Mucosa of stomach (tissue), 1 donor: Measurements from ENCODE around the gene SOCS7.

ENCODE experiments used
- H3K27me3 ChIP-seq: one replicate; pipeline ENCODE4 v1.7.0; 2013; ENCODE audit warnings: mild to moderate bottlenecking, low read length; ENCODE audit not compliant: control insufficient read depth, insufficient read depth
- H3K36me3 ChIP-seq: one replicate; pipeline ENCODE4 v1.7.0; 2013; ENCODE audit warnings: low read length; ENCODE audit not compliant: control insufficient read depth, insufficient read depth
- H3K4me1 ChIP-seq: one replicate; pipeline ENCODE4 v1.7.0; 2013; ENCODE audit warnings: mild to moderate bottlenecking, low read length; ENCODE audit not compliant: control insufficient read depth, insufficient read depth
- H3K4me3 ChIP-seq: one replicate; pipeline ENCODE4 v1.7.0; 2013; ENCODE audit warnings: low read length
- H3K9ac ChIP-seq: one replicate; pipeline ENCODE4 v1.7.0; 2013; ENCODE audit warnings: mild to moderate bottlenecking, low read length, moderate library complexity
- H3K9me3 ChIP-seq: one replicate; pipeline ENCODE4 v1.7.0; 2013; ENCODE audit warnings: mild to moderate bottlenecking, low read length, moderate library complexity; ENCODE audit not compliant: control insufficient read depth
- donor health status: Pancreatic carcinoma.

The SOCS7 gene

DNA sequence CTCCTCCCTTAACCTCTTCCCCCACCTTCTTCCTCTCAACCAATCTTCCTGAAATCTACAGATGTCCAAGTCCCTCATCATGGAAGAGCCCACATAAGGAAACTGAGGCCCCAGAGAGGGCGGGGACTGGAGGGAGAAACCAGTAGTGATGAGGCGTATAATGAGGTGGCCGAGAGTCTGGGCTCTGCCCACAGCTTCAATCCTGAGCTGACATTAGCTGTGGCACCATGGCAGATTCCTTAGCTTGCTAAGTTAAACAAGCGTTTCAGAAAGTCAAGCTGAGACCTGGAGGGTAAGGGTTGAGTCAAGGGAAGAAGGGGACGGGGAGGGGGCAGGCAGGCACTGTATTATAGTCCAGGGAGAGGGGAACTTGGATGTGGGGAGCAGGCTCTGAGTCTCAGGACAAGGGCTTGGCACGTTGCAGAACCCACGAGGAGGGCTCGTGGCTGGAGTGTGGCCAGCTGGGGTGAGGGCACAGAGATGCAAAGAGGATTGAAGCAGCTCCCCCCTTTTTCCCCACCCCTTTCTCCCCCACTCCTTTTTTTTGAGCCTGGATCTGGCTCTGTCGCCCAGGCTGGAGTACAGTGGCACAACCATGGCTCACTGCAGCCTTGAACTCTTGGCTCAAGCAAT is 89.9 kb downstream of the SOCS7 start:
- Histone ChIP-seq H3K27me3 (peaks cover 14% of the 10 kb centered on the region), H3K9ac (no peak overlapping the region), H3K9me3 (no peaks in the 10 kb centered on the region), H3K4me1 (no peaks in the 10 kb centered on the region), H3K4me3 (no peak overlapping the region), H3K36me3 (no peaks in the 10 kb centered on the region)

DNA sequence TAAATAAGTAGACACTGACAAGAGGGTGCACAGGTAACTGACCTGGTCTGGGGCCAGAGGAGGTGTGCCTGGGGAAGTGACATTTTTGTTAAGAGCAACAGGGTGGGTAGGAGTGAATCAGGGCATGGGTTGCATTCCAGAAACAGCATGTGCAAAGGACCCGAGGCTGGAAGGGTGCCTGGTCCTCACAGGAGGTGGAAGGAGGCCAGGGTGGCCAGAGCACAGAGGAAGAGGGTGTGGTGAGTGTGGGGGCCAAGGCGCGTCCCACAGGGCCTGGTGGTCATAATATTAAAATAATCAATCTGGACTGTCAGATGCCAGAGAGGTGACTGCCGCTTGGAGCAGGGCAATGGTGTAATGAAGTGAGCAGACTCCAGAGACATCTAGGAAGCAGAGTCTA is 90.9 kb downstream of the SOCS7 start:
- H3K9ac ChIP-seq, result no peak overlapping the region
- no peak overlapping the region for H3K4me3 ChIP-seq
- no peaks in the 10 kb centered on the region for H3K9me3 ChIP-seq
- peaks cover 14% of the 10 kb centered on the region for H3K27me3 ChIP-seq
- no peaks in the 10 kb centered on the region for H3K36me3 ChIP-seq
- no peaks in the 10 kb centered on the region for H3K4me1 ChIP-seq

DNA sequence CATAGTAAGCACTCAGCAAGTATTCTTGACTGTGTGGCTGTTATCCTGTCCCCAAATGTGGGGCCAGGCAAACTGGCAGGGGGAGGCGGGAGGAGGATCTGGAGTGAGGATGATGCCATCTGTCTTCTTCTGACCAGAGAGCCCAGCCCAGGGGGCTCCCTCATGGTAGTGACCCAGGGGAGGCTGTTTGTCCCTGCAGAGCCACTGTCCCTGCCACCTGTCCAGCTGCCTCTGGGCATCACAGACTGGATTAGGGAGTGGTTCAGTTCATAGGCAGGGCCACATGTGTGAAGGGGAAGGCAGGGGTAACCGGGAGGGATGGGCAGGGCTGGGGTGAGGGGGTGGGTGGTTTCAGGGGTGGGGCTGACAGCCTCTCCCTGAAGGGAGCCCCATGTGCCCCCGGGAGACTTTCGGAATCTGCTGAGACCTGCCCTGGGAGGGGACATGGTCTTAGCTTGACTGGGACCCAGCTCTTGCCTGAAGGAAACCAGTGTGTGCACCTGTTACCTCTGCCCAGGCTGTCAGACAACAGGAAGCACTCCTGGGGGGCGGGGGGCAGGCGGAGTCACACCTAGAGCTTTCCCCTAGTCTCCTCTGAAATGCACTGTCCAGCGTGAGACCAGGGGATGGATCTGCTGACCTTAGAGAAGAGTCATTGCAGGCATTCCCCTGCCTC is 91.8 kb downstream of the SOCS7 start:
- Histone ChIP-seq H3K4me3 (no peak overlapping the region), H3K27me3 (peaks cover 14% of the 10 kb centered on the region), H3K9me3 (no peaks in the 10 kb centered on the region), H3K36me3 (no peaks in the 10 kb centered on the region), H3K4me1 (no peaks in the 10 kb centered on the region), H3K9ac (no peak overlapping the region)

DNA sequence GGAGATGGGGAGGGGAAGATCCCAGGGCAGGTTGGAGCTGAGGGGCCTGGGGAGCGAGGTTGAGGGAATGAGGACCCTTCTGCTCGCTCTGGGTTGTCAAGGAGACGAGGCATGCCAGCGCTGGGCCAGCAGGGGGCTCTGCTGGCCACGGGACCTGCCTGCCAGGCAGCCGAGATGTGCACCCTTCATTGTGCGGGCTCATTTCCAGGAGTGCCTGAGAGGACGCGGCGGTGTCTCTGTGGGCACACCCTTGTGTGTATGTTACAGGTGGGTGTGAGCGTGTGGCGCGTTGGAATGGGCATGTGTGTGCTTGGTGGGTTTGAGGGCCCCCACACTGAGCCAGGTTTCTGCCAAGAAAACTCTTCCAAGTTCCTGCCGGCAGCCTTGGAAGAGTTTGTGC is 92.5 kb downstream of the SOCS7 start:
- H3K4me3 ChIP-seq, result no peak overlapping the region
- no peak overlapping the region for H3K9ac ChIP-seq
- H3K27me3 ChIP-seq, result peaks cover 14% of the 10 kb centered on the region
- no peaks in the 10 kb centered on the region for H3K36me3 ChIP-seq
- no peaks in the 10 kb centered on the region for H3K9me3 ChIP-seq
- no peaks in the 10 kb centered on the region for H3K4me1 ChIP-seq

DNA sequence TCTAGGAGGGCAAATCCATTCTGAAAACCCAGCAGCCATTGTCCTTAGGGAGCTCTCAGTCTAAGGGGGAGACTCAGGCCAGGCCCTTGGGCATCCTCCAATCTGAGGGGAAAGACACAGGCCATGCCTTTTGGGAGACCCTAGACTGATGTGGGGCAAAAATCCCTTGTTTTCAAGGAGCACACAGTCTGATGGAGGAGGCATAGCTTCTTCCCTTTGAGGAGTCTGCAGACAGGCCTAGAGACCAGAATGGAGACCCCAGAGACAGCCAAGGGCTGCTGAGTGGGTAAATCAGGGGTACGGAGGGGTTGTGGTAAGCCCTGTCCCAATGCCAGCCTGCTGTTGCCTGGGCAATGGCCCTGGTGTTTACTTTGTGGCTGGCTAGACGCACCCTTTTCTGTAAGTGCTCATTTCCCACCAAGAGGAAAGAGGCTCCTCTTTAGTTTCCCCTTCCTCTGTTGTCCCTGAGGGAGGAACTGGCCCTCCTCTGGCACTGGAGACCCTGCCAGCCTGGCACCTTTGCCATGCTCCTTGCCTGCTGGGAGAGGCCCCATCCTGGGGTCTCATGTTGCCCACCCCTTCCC is 96.0 kb downstream of the SOCS7 start:
- no peak overlapping the region for H3K9ac ChIP-seq
- H3K4me3 ChIP-seq, result no peak overlapping the region
- H3K9me3 ChIP-seq, result no peaks in the 10 kb centered on the region
- peaks cover 10% of the 10 kb centered on the region for H3K27me3 ChIP-seq
- no peaks in the 10 kb centered on the region for H3K4me1 ChIP-seq
- no peaks in the 10 kb centered on the region for H3K36me3 ChIP-seq

DNA sequence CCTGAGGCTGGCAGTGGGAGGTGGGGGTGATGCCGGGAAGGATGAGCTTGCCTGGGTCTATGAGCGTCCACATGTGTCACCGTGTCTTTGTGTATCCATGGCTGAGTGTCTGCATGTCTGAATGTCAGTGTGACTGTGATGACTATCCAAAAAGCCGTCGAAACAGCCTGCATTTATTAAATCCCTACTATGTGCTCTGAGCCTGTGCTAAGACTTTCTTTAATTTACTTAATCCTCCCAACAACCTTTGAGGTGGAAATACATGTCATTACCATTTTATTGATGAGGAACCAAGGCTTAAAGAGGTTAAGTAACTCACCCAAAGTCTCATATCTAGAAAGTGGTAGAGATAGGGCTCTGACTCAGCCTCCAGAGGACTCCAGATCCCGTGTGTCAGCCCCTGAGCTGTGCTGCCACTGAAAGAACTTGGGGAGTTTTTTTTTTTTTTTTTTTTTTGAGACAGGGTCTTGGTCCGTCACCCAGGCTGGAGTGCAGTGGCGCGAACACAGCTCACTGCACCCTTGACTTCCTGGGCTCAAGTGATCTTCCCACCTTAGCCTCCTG is 96.6 kb downstream of the SOCS7 start:
- H3K9me3 ChIP-seq, result no peaks in the 10 kb centered on the region
- no peaks in the 10 kb centered on the region for H3K36me3 ChIP-seq
- peaks cover 17% of the 10 kb centered on the region for H3K27me3 ChIP-seq
- H3K9ac ChIP-seq, result no peak overlapping the region
- H3K4me3 ChIP-seq, result no peak overlapping the region
- peaks cover 6% of the 10 kb centered on the region for H3K4me1 ChIP-seq

DNA sequence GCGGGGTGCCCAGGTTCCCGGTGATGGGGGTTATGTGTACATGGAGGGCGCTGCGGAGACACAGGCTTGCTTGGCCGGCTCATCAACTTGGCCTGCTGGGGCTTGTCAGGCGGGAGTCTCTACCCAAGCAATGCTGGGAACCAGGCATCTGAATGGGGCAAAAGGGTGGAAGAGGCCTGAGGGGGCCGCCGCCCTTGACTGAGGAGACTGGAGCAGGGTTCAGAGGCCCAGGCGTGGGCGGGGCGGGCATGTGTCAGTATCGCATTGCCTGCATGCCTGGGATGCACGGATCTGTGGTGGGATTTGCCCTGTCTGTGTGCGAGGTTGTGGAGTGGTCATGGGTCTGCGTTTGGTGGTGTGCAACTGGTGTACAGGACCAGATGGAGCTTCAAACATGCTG is 97.7 kb downstream of the SOCS7 start:
- no peak overlapping the region for H3K9ac ChIP-seq
- H3K4me1 ChIP-seq, result peaks cover 10% of the 10 kb centered on the region

DNA sequence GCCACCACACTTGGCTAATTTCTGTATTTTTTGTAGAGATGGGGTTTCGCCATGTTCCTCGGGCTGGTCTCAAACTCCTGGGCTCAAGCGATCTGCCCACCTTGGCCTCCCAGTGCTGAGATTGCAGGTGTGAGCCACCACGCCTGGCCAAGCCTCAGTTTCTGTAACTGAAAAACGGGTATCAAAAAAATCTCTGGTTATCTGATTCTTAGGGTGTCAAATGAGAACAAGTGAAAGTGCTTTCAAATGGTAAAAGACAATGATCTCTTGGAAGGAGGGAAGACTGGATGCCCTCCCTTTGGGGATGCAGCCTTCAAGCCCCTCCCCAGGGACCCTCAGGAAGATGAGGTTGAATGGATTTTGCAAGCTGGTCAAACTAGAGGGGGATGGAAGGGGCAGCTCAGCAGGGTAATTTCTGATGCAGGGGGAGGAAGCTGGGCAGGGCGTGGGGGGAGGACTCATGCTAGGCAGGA is 98.9 kb downstream of the SOCS7 start:
- H3K9ac ChIP-seq, result no peak overlapping the region
- H3K4me1 ChIP-seq, result peaks cover 18% of the 10 kb centered on the region
- H3K27me3 ChIP-seq, result peaks cover 28% of the 10 kb centered on the region
- H3K9me3 ChIP-seq, result no peaks in the 10 kb centered on the region
- no peaks in the 10 kb centered on the region for H3K36me3 ChIP-seq
- H3K4me3 ChIP-seq, result no peak overlapping the region

More for the DNA sequence above, 97.7 kb downstream of the SOCS7 start:
- H3K4me3 ChIP-seq, result no peak overlapping the region
- H3K9me3 ChIP-seq, result no peaks in the 10 kb centered on the region
- no peaks in the 10 kb centered on the region for H3K36me3 ChIP-seq
- peaks cover 17% of the 10 kb centered on the region for H3K27me3 ChIP-seq

DNA sequence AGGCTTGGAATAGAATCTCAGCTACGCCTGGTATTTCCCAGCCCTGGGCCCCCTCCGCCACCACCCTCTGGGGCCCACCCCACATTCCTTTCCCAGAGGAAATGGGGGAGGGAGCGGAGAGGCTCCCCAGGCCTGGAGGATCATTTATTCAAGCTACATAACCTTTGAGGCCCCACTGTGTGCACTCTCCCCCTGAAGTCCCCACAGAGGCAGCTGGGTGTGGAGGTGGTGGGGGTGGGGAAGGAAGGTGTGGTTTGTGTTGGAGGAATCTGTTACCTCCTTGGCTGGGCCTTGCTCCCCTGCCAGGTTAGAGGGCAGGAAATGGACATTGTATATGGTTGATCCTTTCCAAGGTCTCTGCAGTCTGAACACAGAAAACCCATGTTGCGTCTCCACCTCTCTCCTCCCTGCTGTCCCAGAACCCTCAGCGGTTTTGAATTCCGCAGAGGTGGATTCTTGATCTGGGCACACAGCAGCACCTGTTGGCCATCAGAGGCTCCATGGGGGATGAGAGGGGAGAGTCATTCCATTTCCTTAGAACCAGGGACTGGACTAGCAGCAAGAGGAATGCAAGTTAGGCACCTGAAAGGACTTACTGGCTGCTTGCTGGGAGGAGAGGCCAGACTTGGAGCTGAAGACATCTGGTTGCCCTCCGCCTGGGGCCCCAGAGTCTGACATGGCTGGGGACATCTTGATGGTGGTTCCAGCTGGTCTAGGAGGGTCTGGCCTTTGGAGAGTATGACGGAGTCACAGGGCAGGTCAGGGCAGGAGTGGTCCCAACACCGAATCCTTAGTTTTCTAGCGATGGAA is 99.6 kb downstream of the SOCS7 start:
- Histone ChIP-seq H3K4me3 (no peak overlapping the region), H3K9ac (no peak overlapping the region), H3K27me3 (peaks cover 34% of the 10 kb centered on the region), H3K9me3 (no peaks in the 10 kb centered on the region), H3K4me1 (peaks cover 18% of the 10 kb centered on the region), H3K36me3 (no peaks in the 10 kb centered on the region)

DNA sequence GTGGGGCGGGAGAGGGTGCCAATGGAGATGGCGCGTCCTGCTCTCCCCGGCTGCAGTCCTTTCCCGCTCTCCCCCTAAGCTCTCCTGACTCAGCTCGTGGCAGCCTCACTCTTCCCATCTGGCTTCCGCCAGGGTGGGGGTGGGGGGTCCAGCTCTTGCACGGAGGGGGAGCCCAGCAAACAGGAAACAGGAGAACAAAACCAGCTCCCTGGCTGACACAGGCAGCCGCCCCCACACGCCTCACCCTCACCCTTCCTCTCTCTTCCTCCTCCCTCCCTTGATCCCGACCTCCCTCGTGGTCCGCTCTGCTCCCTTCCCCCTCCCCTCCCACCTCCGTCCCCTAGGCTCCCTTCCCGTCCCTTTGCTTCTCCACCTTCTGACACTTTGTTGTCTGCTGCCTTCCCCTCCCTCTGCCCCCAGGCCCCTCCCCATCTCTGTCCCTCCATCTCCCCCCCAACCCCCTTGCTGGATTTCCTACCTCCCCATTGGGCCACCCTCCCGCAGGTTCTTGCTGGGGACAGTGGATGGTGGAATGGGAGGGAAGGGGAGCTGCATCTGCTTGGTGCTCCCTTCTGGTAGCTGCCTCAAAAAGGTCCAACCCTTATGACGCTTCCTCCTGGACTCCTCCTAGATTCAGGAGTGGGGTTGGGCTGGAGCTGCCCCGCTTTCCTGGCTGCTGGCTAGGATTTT is 100.3 kb downstream of the SOCS7 start:
- no peak overlapping the region for H3K9ac ChIP-seq
- peaks cover 18% of the 10 kb centered on the region for H3K4me1 ChIP-seq
- no peaks in the 10 kb centered on the region for H3K9me3 ChIP-seq
- peaks cover 36% of the 10 kb centered on the region for H3K27me3 ChIP-seq
- H3K36me3 ChIP-seq, result no peaks in the 10 kb centered on the region
- no peak overlapping the region for H3K4me3 ChIP-seq

DNA sequence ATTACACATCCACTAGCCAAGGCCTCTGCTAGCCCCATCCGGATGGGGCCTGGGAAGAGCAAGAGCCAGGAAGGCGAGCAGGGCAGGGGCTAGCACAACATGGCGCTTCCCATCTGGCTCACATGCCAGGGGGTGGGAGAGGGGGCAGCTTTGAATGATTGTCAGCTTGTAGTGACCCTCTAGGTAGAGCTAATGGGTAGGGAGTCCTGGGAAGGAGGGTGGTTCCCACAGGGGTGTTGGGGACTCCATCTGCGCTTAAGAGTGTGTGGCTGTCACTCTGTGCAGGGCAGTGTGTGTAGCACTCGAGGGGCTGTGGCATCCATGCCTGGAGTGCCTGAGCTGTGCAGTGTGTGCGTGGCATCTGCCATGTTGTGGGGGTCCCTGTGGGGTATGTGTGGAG is 101.1 kb downstream of the SOCS7 start:
- H3K27me3 ChIP-seq, result peaks cover 36% of the 10 kb centered on the region

More for the DNA sequence above, 101.1 kb downstream of the SOCS7 start:
- H3K4me1 ChIP-seq, result peaks cover 18% of the 10 kb centered on the region
- H3K9me3 ChIP-seq, result no peaks in the 10 kb centered on the region
- no peaks in the 10 kb centered on the region for H3K36me3 ChIP-seq
- H3K4me3 ChIP-seq, result no peak overlapping the region
- no peak overlapping the region for H3K9ac ChIP-seq
